Erythroblast (primary cell): ENCODE results near the gene IQCH.

Experiments
- GATA1 ChIP-seq: IDR thresholded peaks from 2 replicates; pipeline ENCODE4 v1.6.1; 2011; ENCODE audit warnings: low read depth, mild to moderate bottlenecking, control low read depth, low read length, moderate library complexity
- POLR2A ChIP-seq: IDR thresholded peaks from 2 replicates; pipeline ENCODE4 v1.6.1; 2011; ENCODE audit warnings: mild to moderate bottlenecking, low read length

- TF ChIP-seq POLR2A (no peak), GATA1 (no peak)
Measured at GRCh38 chr15:67249830-67250229, 4.8 kb upstream of the IQCH start.
